ENCODE results near the gene SLC13A4.

SLC13A4 gene

GRCh38 chr7:135769005-135769802 lies 41.2 kb upstream of the SLC13A4 start:
- Histone ChIP-seq H3K36me3 (ENCODE audit: control insufficient read depth, insufficient read depth, low read length) (no peaks in the 10 kb centered on the region), H3K27ac (ENCODE audit: low read depth, low read length, severe bottlenecking) (no peak overlapping the region), H3K9me3 (ENCODE audit: control insufficient read depth, low read length) (no peaks in the 10 kb centered on the region), H3K4me1 (ENCODE audit: control insufficient read depth, insufficient read depth, low read length, poor library complexity, severe bottlenecking) (peaks cover 27% of the 10 kb centered on the region), H3K4me3 (ENCODE audit: extremely low read depth, insufficient read depth, low read length, poor library complexity, severe bottlenecking) (no peak overlapping the region)
- 87 to 89% methylated on average over 6 to 7 of the region's 7 CpGs for WGBS, 2 experiments (ENCODE audit: insufficient coverage in 2 of 2)

- WGBS, 2 experiments (ENCODE audit: insufficient coverage in 2 of 2), result 93 to 94% methylated on average over 2 to 3 of the region's 4 CpGs
- H3K27ac ChIP-seq (ENCODE audit: low read depth, low read length, severe bottlenecking), result no peak overlapping the region
- H3K4me1 ChIP-seq (ENCODE audit: control insufficient read depth, insufficient read depth, low read length, poor library complexity, severe bottlenecking), result peaks cover 22% of the 10 kb centered on the region
- no peaks in the 10 kb centered on the region for H3K9me3 ChIP-seq (ENCODE audit: control insufficient read depth, low read length)
- H3K4me3 ChIP-seq (ENCODE audit: extremely low read depth, insufficient read depth, low read length, poor library complexity, severe bottlenecking), result no peak overlapping the region
- H3K36me3 ChIP-seq (ENCODE audit: control insufficient read depth, insufficient read depth, low read length), result no peaks in the 10 kb centered on the region
These were observed 40.5 kb upstream of the SLC13A4 start for GRCh38 chr7:135768467-135768866.

- peaks cover 22% of the 10 kb centered on the region for H3K4me1 ChIP-seq (ENCODE audit: control insufficient read depth, insufficient read depth, low read length, poor library complexity, severe bottlenecking)
- WGBS, 2 experiments (ENCODE audit: insufficient coverage in 2 of 2), result 86 to 89% methylated on average over 3 of the region's 3 CpGs
- H3K9me3 ChIP-seq (ENCODE audit: control insufficient read depth, low read length), result no peaks in the 10 kb centered on the region
- H3K4me3 ChIP-seq (ENCODE audit: extremely low read depth, insufficient read depth, low read length, poor library complexity, severe bottlenecking), result no peak overlapping the region
- no peaks in the 10 kb centered on the region for H3K36me3 ChIP-seq (ENCODE audit: control insufficient read depth, insufficient read depth, low read length)
- H3K27ac ChIP-seq (ENCODE audit: low read depth, low read length, severe bottlenecking), result no peak overlapping the region
These were observed 40.1 kb upstream of the SLC13A4 start for GRCh38 chr7:135768064-135768463.

- peaks cover 33% of the 10 kb centered on the region for H3K4me1 ChIP-seq (ENCODE audit: control insufficient read depth, insufficient read depth, low read length, poor library complexity, severe bottlenecking)
- no peak overlapping the region for H3K4me3 ChIP-seq (ENCODE audit: extremely low read depth, insufficient read depth, low read length, poor library complexity, severe bottlenecking)
- no peaks in the 10 kb centered on the region for H3K36me3 ChIP-seq (ENCODE audit: control insufficient read depth, insufficient read depth, low read length)
- H3K9me3 ChIP-seq (ENCODE audit: control insufficient read depth, low read length), result no peaks in the 10 kb centered on the region
- WGBS, 2 experiments (ENCODE audit: insufficient coverage in 2 of 2), result no CpG with 5 or more reads among the region's 2 CpGs
- H3K27ac ChIP-seq (ENCODE audit: low read depth, low read length, severe bottlenecking), result peak overlapping the region; percentile 23
These were observed 35.3 kb upstream of the SLC13A4 start for GRCh38 chr7:135763261-135763660.

- WGBS, 2 experiments (ENCODE audit: insufficient coverage in 2 of 2), result 63% methylated on average over 5 of the region's 10 CpGs
- peaks cover 37% of the 10 kb centered on the region for H3K4me1 ChIP-seq (ENCODE audit: control insufficient read depth, insufficient read depth, low read length, poor library complexity, severe bottlenecking)
- no peaks in the 10 kb centered on the region for H3K36me3 ChIP-seq (ENCODE audit: control insufficient read depth, insufficient read depth, low read length)
- no peak overlapping the region for H3K4me3 ChIP-seq (ENCODE audit: extremely low read depth, insufficient read depth, low read length, poor library complexity, severe bottlenecking)
- H3K27ac ChIP-seq (ENCODE audit: low read depth, low read length, severe bottlenecking), result peak overlapping the region; percentile 94
- H3K9me3 ChIP-seq (ENCODE audit: control insufficient read depth, low read length), result no peaks in the 10 kb centered on the region
These were observed 33.9 kb upstream of the SLC13A4 start for GRCh38 chr7:135761751-135762488.

- H3K4me3 ChIP-seq (ENCODE audit: extremely low read depth, insufficient read depth, low read length, poor library complexity, severe bottlenecking), result no peak overlapping the region
- no peaks in the 10 kb centered on the region for H3K36me3 ChIP-seq (ENCODE audit: control insufficient read depth, insufficient read depth, low read length)
- H3K27ac ChIP-seq (ENCODE audit: low read depth, low read length, severe bottlenecking), result no peak overlapping the region
- H3K9me3 ChIP-seq (ENCODE audit: control insufficient read depth, low read length), result no peaks in the 10 kb centered on the region
- WGBS, 2 experiments (ENCODE audit: insufficient coverage in 2 of 2), result 93 to 96% methylated on average over 3 of the region's 4 CpGs
- peaks cover 37% of the 10 kb centered on the region for H3K4me1 ChIP-seq (ENCODE audit: control insufficient read depth, insufficient read depth, low read length, poor library complexity, severe bottlenecking)
These were observed 31.5 kb upstream of the SLC13A4 start for GRCh38 chr7:135759532-135759931.

- 38 to 67% methylated on average over 1 to 4 of the region's 5 CpGs for WGBS, 2 experiments (ENCODE audit: insufficient coverage in 2 of 2)
- H3K36me3 ChIP-seq (ENCODE audit: control insufficient read depth, insufficient read depth, low read length), result no peaks in the 10 kb centered on the region
- H3K9me3 ChIP-seq (ENCODE audit: control insufficient read depth, low read length), result no peaks in the 10 kb centered on the region
- H3K27ac ChIP-seq (ENCODE audit: low read depth, low read length, severe bottlenecking), result peak overlapping the region; percentile 62
- H3K4me3 ChIP-seq (ENCODE audit: extremely low read depth, insufficient read depth, low read length, poor library complexity, severe bottlenecking), result no peak overlapping the region
- peaks cover 36% of the 10 kb centered on the region for H3K4me1 ChIP-seq (ENCODE audit: control insufficient read depth, insufficient read depth, low read length, poor library complexity, severe bottlenecking)
These were observed 30.5 kb upstream of the SLC13A4 start for GRCh38 chr7:135758531-135758932.

- Histone ChIP-seq H3K4me3 (ENCODE audit: extremely low read depth, insufficient read depth, low read length, poor library complexity, severe bottlenecking) (no peak overlapping the region), H3K4me1 (ENCODE audit: control insufficient read depth, insufficient read depth, low read length, poor library complexity, severe bottlenecking) (peaks cover 32% of the 10 kb centered on the region), H3K36me3 (ENCODE audit: control insufficient read depth, insufficient read depth, low read length) (no peaks in the 10 kb centered on the region), H3K9me3 (ENCODE audit: control insufficient read depth, low read length) (no peaks in the 10 kb centered on the region), H3K27ac (ENCODE audit: low read depth, low read length, severe bottlenecking) (peak overlapping the region; percentile 62)
- WGBS, 2 experiments (ENCODE audit: insufficient coverage in 2 of 2), result 97 to 100% methylated on average over 2 to 4 of the region's 8 CpGs
These were observed 29.9 kb upstream of the SLC13A4 start for GRCh38 chr7:135757719-135758411.

DNA sequence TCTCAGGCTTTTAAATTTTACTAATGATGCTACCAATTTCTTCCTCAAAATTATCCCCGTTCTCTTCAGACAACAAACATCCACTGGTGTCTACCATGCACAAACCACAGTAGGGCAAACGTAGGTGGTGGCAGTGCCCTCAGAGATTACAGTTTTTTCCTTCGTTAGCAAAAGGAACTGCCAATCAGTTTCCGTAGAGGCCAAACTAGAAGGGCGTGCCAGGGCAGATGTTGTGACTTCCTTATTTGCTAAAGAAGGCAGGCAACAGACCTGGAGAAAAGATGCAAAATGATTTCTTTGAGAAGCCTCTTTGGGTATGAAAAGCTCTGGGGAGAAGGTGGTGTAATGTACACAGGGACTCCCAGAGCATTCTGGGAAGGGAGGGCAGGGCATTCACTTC lies 28.2 kb upstream of the SLC13A4 start:
- Histone ChIP-seq H3K36me3 (ENCODE audit: control insufficient read depth, insufficient read depth, low read length) (no peaks in the 10 kb centered on the region), H3K9me3 (ENCODE audit: control insufficient read depth, low read length) (no peaks in the 10 kb centered on the region), H3K4me3 (ENCODE audit: extremely low read depth, insufficient read depth, low read length, poor library complexity, severe bottlenecking) (no peak overlapping the region), H3K4me1 (ENCODE audit: control insufficient read depth, insufficient read depth, low read length, poor library complexity, severe bottlenecking) (peaks cover 18% of the 10 kb centered on the region), H3K27ac (ENCODE audit: low read depth, low read length, severe bottlenecking) (no peak overlapping the region)
- WGBS, 2 experiments (ENCODE audit: insufficient coverage in 2 of 2), result 71 to 75% methylated on average over 4 to 5 of the region's 5 CpGs

- Histone ChIP-seq H3K4me1 (ENCODE audit: control insufficient read depth, insufficient read depth, low read length, poor library complexity, severe bottlenecking) (peaks cover 18% of the 10 kb centered on the region), H3K4me3 (ENCODE audit: extremely low read depth, insufficient read depth, low read length, poor library complexity, severe bottlenecking) (no peak overlapping the region), H3K27ac (ENCODE audit: low read depth, low read length, severe bottlenecking) (no peak overlapping the region), H3K36me3 (ENCODE audit: control insufficient read depth, insufficient read depth, low read length) (no peaks in the 10 kb centered on the region), H3K9me3 (ENCODE audit: control insufficient read depth, low read length) (no peaks in the 10 kb centered on the region)
- WGBS, 2 experiments (ENCODE audit: insufficient coverage in 2 of 2), result 94 to 99% methylated on average over 10 to 11 of the region's 11 CpGs
These were observed 27.4 kb upstream of the SLC13A4 start for GRCh38 chr7:135755351-135755753.
